HEK293 (cell line): ENCODE results near the gene CMTM8.
"Not testable (repeated sequence)": the region's sequence is repeated elsewhere in the genome, so short reads cannot be mapped to it uniquely, and the experiment has no call there.

ENCODE experiments used
- CTCF ChIA-PET: fragments of 350-600 bp; formaldehyde crosslinking; extraction: SDS; loops from one replicate; lab custom pipeline; 2021; ENCODE audit warnings: antibody characterized with exemption; lab: Yijun Ruan, JAX
- POLR2A ChIA-PET: fragments of 300-600 bp; formaldehyde crosslinking; extraction: SDS; loops from one replicate; lab custom pipeline; 2020; ENCODE audit warnings: antibody characterized with exemption, inconsistent platforms; lab: Yijun Ruan, JAX
- H3K27ac ChIP-seq: fragments of 200-500 bp; sonication (Bioruptor generic); 2 replicates; pipeline ENCODE4 v1.5.1; 2014; ENCODE audit warnings: low read depth, low read length, control low read depth, inconsistent platforms; ENCODE audit errors: extremely low read depth
- H3K36me3 ChIP-seq, 2 experiments: fragments of 200-500 bp in 1 of 2; sonication (Bioruptor generic) in 1 of 2; 1 replicate in 1 of 2; 2 replicates in 1 of 2; pipeline ENCODE4 v1.5.1; 2014 to 2017; ENCODE audit warnings: inconsistent platforms in 2 of 2, low read length in 2 of 2; ENCODE audit not compliant: control insufficient read depth in 2 of 2, insufficient read depth in 1 of 2
- H3K4me1 ChIP-seq: fragments of 200-500 bp; sonication (Bioruptor generic); 2 replicates; pipeline ENCODE4 v1.5.1; 2014; ENCODE audit warnings: mild to moderate bottlenecking, low read length, inconsistent platforms; ENCODE audit not compliant: control insufficient read depth, insufficient read depth
- H3K4me3 ChIP-seq: 2 replicates; pipeline ENCODE4 v1.5.1; 2011; ENCODE audit warnings: low read depth, mild to moderate bottlenecking, control low read depth, low read length, moderate library complexity
- H3K9me3 ChIP-seq: fragments of 200-500 bp; sonication (Bioruptor generic); 2 replicates; pipeline ENCODE4 v1.5.1; 2014; ENCODE audit warnings: low read depth, low read length, inconsistent platforms; ENCODE audit not compliant: control insufficient read depth, insufficient read depth
- GLIS1 ChIP-seq: fragments of 450-650 bp; formaldehyde crosslinking; IDR thresholded peaks from 2 replicates; pipeline ENCODE4 v1.5.1; 2016; ENCODE audit warnings: missing biosample characterization, missing genetic modification characterization
- GLIS2 ChIP-seq: fragments of 450-650 bp; formaldehyde crosslinking; IDR thresholded peaks from 2 replicates; pipeline ENCODE4 v1.5.1; 2016; ENCODE audit warnings: missing biosample characterization, missing genetic modification characterization
- PRDM10 ChIP-seq: fragments of 450-650 bp; formaldehyde crosslinking; IDR thresholded peaks from 2 replicates; pipeline ENCODE4 v1.5.1; 2016; ENCODE audit warnings: missing biosample characterization, missing genetic modification characterization
- ZBTB17 ChIP-seq: fragments of 450-650 bp; formaldehyde crosslinking; IDR thresholded peaks from 2 replicates; pipeline ENCODE4 v1.5.1; 2016; ENCODE audit warnings: missing biosample characterization, missing genetic modification characterization
- ZBTB48 ChIP-seq: fragments of 450-650 bp; formaldehyde crosslinking; IDR thresholded peaks from 2 replicates; pipeline ENCODE4 v1.5.1; 2016; ENCODE audit warnings: missing biosample characterization, missing genetic modification characterization
- ZNF184 ChIP-seq: fragments of 450-650 bp; IDR thresholded peaks from 2 replicates; pipeline ENCODE4 v1.5.1; 2018; ENCODE audit warnings: missing biosample characterization, mild to moderate bottlenecking, missing genetic modification characterization
- ZNF2 ChIP-seq: fragments of 450-650 bp; formaldehyde crosslinking; IDR thresholded peaks from 2 replicates; pipeline ENCODE4 v1.5.1; 2016; ENCODE audit warnings: missing biosample characterization, missing genetic modification characterization
- ZNF341 ChIP-seq: fragments of 450-650 bp; formaldehyde crosslinking; IDR thresholded peaks from 2 replicates; pipeline ENCODE4; 2016; ENCODE audit warnings: low read depth, missing biosample characterization, missing genetic modification characterization
- ZNF501 ChIP-seq: fragments of 450-650 bp; formaldehyde crosslinking; IDR thresholded peaks from 2 replicates; pipeline ENCODE4 v1.5.1; 2016; ENCODE audit warnings: missing biosample characterization, missing genetic modification characterization
- ZNF513 ChIP-seq: fragments of 450-650 bp; IDR thresholded peaks from 2 replicates; pipeline ENCODE4 v1.5.1; 2018; ENCODE audit warnings: missing biosample characterization, missing genetic modification characterization
- ZNF626 ChIP-seq: fragments of 450-650 bp; sonication (Bioruptor Pico); formaldehyde crosslinking; IDR thresholded peaks from 2 replicates; pipeline ENCODE4 v1.5.1; 2018; ENCODE audit warnings: missing biosample characterization, missing genetic modification characterization, inconsistent platforms
- ZSCAN30 ChIP-seq: fragments of 450-650 bp; IDR thresholded peaks from 2 replicates; pipeline ENCODE4 v1.5.1; 2018; ENCODE audit warnings: missing biosample characterization, mild to moderate bottlenecking, missing genetic modification characterization, moderate library complexity
- TF ChIP-seq, protein P1 (sequence below): fragments of 450-650 bp; formaldehyde crosslinking; IDR thresholded peaks from 2 replicates; pipeline ENCODE4 v1.5.1; 2016; ENCODE audit warnings: missing biosample characterization, missing genetic modification characterization
- TF ChIP-seq, protein P2 (sequence below): fragments of 450-650 bp; formaldehyde crosslinking; IDR thresholded peaks from 2 replicates; pipeline ENCODE4 v1.5.1; 2016; ENCODE audit warnings: missing biosample characterization, missing genetic modification characterization
- TF ChIP-seq, protein P3 (sequence below): fragments of 450-650 bp; formaldehyde crosslinking; IDR thresholded peaks from 2 replicates; pipeline ENCODE4 v1.5.1; 2016; ENCODE audit warnings: missing biosample characterization, missing genetic modification characterization

The CMTM8 gene

DNA sequence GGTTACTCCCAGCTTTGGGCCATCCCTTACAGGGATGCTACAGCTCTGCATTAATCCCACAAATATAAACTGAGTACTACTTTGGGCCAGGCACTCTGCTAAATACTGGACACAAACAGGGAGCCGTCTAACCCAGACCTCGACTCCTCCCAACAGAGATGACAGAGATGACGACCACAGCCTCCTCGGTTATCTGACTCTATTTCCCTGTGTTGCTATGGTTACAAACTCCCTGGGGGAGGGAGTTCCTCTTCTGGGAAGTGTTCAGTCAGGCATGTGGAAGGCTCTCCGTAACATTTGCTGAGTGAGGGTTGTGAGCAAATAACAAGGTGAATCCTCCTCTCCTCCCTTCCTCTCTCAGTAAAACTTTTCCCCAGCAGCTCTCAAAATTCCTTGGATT, 146.5 kb downstream of the CMTM8 start:
- POLR2A ChIA-PET: no interaction called here

DNA sequence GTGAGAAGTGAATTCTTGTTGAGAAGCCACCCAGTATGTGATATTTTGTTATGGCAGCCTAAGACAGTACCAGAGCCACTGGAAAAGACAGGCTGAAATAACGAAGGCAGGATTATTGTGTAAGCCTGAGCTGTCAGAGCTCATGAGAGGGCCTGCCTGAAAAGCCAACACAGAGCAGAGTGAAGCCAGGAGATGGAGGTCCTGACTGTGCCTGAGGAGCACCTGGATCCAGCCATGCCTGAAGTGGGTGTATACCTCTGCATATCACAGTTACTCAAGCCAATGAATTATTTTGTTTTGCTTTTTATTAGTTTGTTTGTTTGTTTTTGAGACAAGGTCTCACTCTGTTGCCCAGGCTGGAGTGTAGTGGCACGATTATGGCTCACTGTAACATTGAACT, 149.0 kb downstream of the CMTM8 start:
- POLR2A ChIA-PET: no interaction called here
- H3K4me1 ChIP-seq: no peaks in the 10 kb centered on the region
- TF ChIP-seq ZBTB17 (tag by site-specific recombination) (no peak), GLIS2 (no peak), GLIS1 (tag by site-specific recombination) (no peak), ZNF626 (tag by site-specific recombination) (no peak)
- TF ChIP-seq, all 188 proteins: peak for 0
- H3K9me3 ChIP-seq: no peaks in the 10 kb centered on the region
- no peak overlapping the region for H3K4me3 ChIP-seq
- H3K27ac ChIP-seq: no peak overlapping the region
- CTCF ChIA-PET: no interaction called here
- H3K36me3 ChIP-seq: no peaks in the 10 kb centered on the region

More for the DNA sequence above, 146.5 kb downstream of the CMTM8 start:
- no peaks in the 10 kb centered on the region for H3K36me3 ChIP-seq
- CTCF ChIA-PET: interaction anchor here (0.5 to 0.6 kb wide), 2 partner anchors 88 to 1401 kb away, joined by 3 to 4 read pairs; no protein-coding TSS in a partner anchor
- no peak overlapping the region for H3K27ac ChIP-seq
- peak; percentile 27; the same call in 1 of the 2 replicates for TF ChIP-seq ZNF341 (tag by site-specific recombination)
- TF ChIP-seq ZNF184 (tag by site-specific recombination): no peak
- TF ChIP-seq, all 188 proteins: peak for 1
- Histone ChIP-seq H3K4me3 (no peak overlapping the region), H3K9me3 (no peaks in the 10 kb centered on the region), H3K4me1 (no peaks in the 10 kb centered on the region)

GRCh38 chr3:32389577-32389976, 151.1 kb downstream of the CMTM8 start:
- CTCF ChIA-PET: interaction anchor here (0.5 to 0.9 kb wide), 2 partner anchors 15 to 949 kb away, joined by 3 read pairs; no protein-coding TSS in a partner anchor

DNA sequence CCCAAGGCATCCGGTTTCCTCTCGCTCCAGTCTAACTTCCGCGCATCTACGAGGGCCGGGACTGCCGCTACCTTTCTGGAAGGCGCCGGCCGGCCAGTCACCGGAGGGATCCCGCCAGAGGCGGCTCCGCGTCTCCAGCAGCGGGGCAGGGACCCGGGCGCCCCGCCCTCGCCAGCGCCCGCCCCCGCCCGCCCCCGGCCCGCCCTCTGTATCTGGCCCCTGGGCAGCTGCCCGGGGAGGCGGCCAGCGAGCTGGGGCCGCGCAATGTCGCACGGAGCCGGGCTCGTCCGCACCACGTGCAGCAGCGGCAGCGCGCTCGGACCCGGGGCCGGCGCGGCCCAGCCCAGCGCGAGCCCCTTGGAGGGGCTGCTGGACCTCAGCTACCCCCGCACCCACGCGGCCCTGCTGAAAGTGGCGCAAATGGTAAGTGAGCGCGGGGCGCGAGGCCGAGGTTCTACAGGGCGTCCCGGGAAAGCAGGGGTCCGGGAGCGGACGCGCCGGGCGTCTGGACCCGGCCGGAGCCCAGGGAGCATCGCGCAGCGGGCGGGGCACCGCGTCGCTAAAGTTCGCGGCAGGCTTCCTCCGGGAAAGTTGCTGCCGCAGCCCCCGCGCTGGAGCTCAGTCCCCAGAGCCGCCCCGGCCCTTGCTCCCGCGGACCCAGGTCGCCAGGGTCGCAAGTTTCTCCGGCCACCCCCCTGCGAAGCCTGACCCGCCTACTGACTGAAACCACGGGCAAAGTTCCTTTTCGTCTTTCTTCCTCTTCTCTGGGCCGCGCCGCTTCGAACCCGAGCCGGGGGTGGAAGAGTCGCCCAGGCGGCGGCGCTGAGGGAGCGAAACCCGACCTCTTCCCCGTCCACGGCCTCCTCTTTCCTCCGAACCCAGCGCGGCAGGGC, 153.4 kb downstream of the CMTM8 start, which contains the start of gene CMTM7:
CMTM7 (plus strand) TSS at position 211 of the 893 bp plus-strand sequence; CDS start at position 265, 54 bp downstream.
- POLR2A ChIA-PET: interaction anchor here (1.4 kb wide), 1 partner anchor 12 kb away, joined by 3 read pairs; no protein-coding TSS in a partner anchor
- TF ChIP-seq ZNF2 (tag by site-specific recombination): no peak
- TF ChIP-seq, protein P1, sequence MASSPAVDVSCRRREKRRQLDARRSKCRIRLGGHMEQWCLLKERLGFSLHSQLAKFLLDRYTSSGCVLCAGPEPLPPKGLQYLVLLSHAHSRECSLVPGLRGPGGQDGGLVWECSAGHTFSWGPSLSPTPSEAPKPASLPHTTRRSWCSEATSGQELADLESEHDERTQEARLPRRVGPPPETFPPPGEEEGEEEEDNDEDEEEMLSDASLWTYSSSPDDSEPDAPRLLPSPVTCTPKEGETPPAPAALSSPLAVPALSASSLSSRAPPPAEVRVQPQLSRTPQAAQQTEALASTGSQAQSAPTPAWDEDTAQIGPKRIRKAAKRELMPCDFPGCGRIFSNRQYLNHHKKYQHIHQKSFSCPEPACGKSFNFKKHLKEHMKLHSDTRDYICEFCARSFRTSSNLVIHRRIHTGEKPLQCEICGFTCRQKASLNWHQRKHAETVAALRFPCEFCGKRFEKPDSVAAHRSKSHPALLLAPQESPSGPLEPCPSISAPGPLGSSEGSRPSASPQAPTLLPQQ (tag by site-specific recombination): no peak
- TF ChIP-seq ZSCAN30 (tag by site-specific recombination): peak; percentile 46; the same call in 1 of the 2 replicates
- TF ChIP-seq, protein P2, sequence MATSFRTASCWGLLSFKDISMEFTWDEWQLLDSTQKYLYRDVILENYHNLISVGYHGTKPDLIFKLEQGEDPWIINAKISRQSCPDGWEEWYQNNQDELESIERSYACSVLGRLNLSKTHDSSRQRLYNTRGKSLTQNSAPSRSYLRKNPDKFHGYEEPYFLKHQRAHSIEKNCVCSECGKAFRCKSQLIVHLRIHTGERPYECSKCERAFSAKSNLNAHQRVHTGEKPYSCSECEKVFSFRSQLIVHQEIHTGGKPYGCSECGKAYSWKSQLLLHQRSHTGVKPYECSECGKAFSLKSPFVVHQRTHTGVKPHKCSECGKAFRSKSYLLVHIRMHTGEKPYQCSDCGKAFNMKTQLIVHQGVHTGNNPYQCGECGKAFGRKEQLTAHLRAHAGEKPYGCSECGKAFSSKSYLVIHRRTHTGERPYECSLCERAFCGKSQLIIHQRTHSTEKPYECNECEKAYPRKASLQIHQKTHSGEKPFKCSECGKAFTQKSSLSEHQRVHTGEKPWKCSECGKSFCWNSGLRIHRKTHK (tag by site-specific recombination): no peak
- peak; percentile 66 for TF ChIP-seq PRDM10 (tag by site-specific recombination)
- TF ChIP-seq, protein P3, sequence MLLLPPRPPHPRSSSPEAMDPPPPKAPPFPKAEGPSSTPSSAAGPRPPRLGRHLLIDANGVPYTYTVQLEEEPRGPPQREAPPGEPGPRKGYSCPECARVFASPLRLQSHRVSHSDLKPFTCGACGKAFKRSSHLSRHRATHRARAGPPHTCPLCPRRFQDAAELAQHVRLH (tag by site-specific recombination): no peak
- peak; percentile 81 for TF ChIP-seq ZBTB48 (tag by site-specific recombination)
- 0 out of 2 replicates have a peak, but pooled peaks have one; percentile 38 for TF ChIP-seq GLIS2
- no peak for TF ChIP-seq ZNF513 (tag by site-specific recombination)
- 0 out of 2 replicates have a peak, but pooled peaks have one; percentile 53 for TF ChIP-seq ZNF501 (tag by site-specific recombination)

More at GRCh38 chr3:32389577-32389976, 151.1 kb downstream of the CMTM8 start:
- H3K4me1 ChIP-seq, POLR2A ChIA-PET, H3K27ac ChIP-seq, H3K36me3 ChIP-seq, H3K9me3 ChIP-seq, H3K4me3 ChIP-seq: not testable (repeated sequence)

More for the DNA sequence above, 153.4 kb downstream of the CMTM8 start, which contains the start of gene CMTM7:
- no peaks in the 10 kb centered on the region for H3K4me1 ChIP-seq
- peak within 1 kb of the TSS; percentile 64 for H3K4me3 ChIP-seq
- peak within 1 kb of the TSS; percentile 61; the same call in 1 of the 2 replicates for H3K27ac ChIP-seq
- no peaks in the 10 kb centered on the region for H3K9me3 ChIP-seq
- no peaks in the 10 kb centered on the region for H3K36me3 ChIP-seq
- CTCF ChIA-PET: interaction anchor here (0.6 to 1.3 kb wide), 3 partner anchors 9 to 255 kb away, joined by 3 to 4 read pairs (median 3); no protein-coding TSS in a partner anchor
